HG03060 (cell line): ENCODE results near the gene ZFP28.

ENCODE experiments used
- ATAC-seq: cut with Tn5 transposase; IDR thresholded peaks from one replicate; pipeline ENCODE4 v1.9.1; 2021; ENCODE audit warnings: low read depth, moderate number of reproducible peaks; ENCODE audit not compliant: unreplicated experiment

The ZFP28 gene

GRCh38 chr19:56538761-56539263, at the start of gene ZFP28:
TSS of gene ZFP28 (plus strand) at chr19:56538948. CDS start at chr19:56539019, 71 bp downstream.
- no peak for ATAC-seq

DNA sequence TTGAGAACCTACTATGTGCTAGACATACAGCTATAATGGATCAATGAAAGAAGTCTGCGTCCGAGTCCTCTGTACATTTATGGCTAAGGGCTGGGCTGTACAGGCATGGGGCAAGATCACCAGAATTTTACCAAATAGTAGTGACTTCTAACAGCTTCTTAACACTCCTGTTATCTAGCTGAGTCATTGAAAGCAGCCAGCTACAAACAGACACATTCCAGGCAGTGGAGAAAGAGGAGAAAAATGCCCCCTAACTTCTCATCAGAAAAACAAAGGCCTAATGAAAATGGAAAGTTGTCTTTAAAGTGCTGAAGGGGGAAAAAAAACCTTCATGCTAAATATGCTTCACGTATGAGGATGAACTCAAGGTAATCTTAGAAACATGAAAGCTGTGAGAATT, 47.3 kb upstream of the ZFP28 start:
- no peak for ATAC-seq

DNA sequence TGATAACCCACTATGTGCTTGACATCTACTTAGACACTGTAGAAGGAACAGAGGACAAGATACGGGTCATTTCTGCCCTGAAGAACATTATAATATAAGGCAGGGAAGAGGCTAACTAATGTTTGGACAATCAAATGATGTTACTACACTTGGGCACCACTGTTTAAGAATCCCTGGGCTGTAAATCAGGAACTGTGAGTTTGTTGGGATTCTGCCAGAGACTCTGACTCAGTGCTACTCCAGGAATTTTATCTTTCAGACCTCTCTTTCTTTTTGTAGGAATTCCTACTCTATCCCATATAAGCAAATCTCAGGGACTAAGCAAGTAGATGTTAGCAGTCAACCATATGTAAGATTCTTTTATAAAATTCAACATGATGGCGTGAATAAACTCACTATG, 34.2 kb upstream of the ZFP28 start:
- ATAC-seq, result no peak

DNA sequence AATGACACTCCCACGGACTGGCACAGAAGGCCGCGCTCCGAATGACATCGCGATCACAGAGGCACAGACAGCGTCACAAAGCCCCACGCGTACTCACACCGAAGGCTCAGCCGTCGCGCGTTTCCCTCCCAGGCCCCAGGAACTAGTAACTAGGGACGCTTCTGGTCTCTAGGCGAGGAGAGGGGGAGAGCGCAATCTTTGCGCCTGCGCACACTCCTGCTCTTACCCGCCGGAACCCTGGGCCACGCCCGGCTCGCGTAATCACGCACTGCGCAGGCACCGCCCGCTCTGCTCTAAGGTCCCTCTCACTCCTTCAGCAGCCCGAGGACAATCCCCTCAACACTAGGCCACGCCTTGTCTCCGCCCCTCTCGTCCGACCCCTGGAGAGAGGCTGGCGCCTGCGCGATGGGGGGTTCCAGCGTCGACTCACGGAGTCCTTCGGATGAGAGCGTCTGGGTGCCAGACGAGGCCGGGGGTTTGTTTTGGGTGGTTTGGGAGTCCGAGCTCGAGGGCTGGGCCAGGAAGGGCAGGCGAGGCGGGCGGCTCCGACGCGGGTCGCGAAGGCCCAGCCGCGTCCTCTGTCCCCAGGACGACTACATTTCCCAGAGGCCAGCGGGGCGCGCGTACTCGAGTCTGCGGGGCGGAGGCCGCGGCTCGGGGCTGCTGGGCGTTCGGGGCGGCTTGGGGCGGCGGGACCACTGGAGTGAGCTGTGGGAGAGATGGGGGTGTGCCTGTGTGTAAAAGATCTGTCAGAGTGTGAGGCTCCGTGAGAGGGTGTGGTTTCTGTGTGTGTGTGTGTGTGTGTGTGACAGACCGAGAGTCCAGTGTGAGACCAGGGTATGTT, 31.1 kb upstream of the ZFP28 start, which contains the start of gene ZNF471:
ZNF471 (plus strand) TSS at position 410 of the 844 bp plus-strand sequence. CDS start 3,717 bp downstream, outside the sequence.
- ATAC-seq, result no peak

DNA sequence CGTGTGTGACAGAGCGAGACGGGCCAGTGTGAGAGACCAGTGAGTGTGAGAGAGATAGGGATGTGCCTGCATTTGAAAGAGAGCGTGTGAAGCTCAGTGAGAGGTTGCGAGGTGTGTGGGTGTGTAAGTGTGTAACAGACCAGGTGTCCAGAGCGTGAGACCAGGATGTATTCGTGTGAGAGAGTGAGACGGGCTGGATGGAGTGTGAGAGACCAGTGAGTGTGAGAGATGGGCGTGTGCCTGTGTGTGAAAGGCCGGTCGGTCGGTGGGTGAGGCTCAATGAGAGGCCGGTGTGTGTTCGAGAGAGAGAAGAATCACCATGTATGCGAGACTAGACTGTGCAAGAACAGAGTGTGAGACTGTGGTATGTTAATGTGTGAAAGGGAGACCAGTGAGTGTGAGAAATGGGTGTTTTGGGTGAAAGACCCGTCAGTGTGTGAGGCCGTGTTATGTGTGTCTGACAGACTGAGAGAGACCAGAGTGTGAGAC, 30.4 kb upstream of the ZFP28 start:
- no peak for ATAC-seq

GRCh38 chr19:56525214-56525860, 13.4 kb upstream of the ZFP28 start:
- ATAC-seq, result no peak

DNA sequence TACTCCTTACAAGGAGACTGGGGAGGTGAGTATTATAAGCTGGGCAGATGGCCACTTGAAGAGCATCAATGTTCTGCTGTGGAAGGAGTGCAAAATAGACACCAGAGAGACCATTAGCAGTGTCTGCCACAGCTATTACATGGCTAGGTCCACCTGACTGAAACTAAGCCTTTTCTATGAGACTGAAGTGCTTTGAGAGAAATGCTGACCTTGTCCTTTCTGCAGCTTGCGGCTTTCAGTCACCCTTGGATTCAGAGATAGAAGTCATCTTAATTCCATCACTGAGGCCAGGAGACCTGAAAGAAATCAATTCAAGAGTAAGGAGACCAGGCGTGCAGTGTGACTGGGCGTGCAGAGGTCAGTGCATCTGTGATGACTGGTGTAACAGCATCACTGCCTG, 1.3 kb upstream of the ZFP28 start:
- no peak for ATAC-seq

DNA sequence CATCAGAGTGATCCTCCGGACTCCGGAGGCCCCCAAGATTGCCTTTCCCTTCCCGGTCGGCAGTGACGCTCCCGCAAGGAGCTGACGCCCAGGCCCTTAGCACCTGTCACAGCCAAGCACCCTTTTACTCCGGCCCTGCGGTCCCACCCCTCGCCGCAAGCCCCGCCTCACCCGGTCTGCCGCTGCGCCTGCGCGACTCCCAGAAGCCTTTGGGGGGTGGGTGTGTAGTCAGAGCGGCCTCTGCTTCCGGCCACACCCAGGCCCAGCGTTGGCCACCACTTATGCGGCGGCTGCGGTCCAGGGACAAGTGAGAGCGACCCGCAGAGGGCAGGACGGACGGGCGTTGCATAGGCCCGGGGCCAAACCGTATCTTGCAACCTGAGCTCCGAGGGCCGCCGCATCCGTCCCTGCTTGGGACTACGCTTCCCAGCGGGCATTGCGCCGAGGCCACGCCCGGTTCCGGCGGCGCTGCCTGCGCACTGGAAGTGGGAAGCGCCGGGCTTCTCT, 441 bp upstream of the ZFP28 start:
- peak; percentile 70 for ATAC-seq

- no peak for ATAC-seq
Measured at GRCh38 chr19:56543776-56544175, 5.0 kb downstream of the ZFP28 start.

DNA sequence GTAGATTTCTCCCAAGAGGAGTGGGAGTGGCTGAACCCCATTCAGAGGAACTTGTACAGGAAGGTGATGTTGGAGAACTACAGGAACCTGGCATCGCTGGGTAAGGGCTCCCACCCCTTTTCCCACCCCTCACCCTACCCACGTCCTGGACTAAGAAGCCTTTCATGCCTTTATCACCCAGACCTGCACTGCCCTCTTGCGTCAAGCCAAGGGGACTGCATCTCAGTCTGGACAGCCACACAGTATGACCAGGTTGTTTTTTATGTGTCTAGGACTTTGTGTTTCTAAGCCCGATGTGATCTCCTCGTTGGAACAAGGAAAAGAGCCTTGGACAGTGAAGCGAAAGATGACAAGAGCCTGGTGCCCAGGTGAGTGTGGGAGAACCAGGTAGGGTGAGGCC, 8.8 kb downstream of the ZFP28 start:
- ATAC-seq, result no peak

- ATAC-seq, result no peak
Measured at GRCh38 chr19:56554272-56554869, 15.6 kb downstream of the ZFP28 start.

DNA sequence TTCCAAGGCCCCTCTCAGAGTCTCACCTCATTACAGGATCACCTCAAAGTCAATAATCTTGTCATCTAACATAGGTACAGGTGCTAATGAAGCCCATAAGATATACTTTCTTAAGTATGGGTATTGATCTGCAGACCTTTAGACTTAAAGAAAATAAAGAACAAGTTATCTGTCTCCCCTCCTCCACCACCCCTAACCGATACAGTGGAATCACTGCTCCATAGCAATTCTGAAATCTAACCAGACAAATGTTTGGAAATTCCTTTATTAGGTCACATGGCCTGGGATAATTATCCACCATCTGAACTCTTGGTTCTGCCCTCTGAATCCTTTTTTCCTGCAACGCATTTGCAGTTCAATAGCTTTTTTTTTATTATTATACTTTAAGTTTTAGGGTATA, 24.0 kb downstream of the ZFP28 start:
- no peak for ATAC-seq

- no peak for ATAC-seq
Measured at GRCh38 chr19:56566904-56567273, 28.1 kb downstream of the ZFP28 start.

- peak; percentile 89 for ATAC-seq
Measured at GRCh38 chr19:56567274-56568120, 28.7 kb downstream of the ZFP28 start, which contains the start of gene ZNF470. TSS of gene ZNF470 (plus strand) at chr19:56567468. CDS start at chr19:56570312, 2,844 bp downstream.

GRCh38 chr19:56572589-56572988, 33.8 kb downstream of the ZFP28 start:
- no peak for ATAC-seq

DNA sequence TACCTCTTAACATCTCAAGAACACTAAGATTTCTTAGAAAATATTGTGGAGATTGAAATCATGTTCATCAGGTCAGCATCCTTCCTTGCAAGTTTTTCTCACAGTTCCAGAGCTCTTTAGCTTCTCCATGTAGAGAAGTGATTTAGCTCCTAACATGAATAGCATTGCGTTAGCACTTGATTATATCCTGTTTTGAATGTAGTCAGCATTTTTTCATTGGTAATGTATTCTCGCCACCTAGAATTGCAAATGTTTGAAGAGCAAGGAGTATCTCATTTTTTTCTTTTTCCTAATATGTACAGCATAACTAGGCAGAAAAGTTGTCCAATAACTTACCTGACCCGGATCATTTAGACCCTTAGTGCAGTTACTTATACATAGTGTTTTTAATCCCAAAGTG, 35.2 kb downstream of the ZFP28 start:
- ATAC-seq, result no peak

- ATAC-seq, result no peak
Measured at GRCh38 chr19:56577719-56578602, 39.2 kb downstream of the ZFP28 start.

DNA sequence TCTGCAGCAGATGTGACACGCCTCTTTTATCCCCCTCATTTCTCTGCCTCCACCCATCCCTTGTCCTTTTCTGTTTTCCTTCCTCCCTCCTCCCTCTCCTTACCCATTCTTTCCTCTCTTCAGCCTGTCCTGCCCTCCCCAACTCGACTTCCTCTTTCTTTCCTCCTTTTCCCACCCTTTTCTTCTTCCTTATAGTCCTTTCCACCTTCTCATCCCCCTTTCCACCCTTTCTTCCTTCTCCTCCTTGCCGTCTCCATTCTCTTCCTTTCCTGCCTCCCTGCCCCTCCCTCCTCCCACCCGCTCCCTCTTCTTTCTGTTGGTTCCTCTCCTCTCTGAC, 55.7 kb downstream of the ZFP28 start:
- ATAC-seq, result no peak
